ENCODE measurements around the gene IL17RA.

GRCh38 chr22:17043521-17043920 is 41.3 kb upstream of the IL17RA start:
- no peak for TF ChIP-seq CTCF (IDR thresholded peaks at IDR 0.05 in 8 of 11, conservative IDR thresholded peaks at IDR 0.05 in 3 of 11)
- TF ChIP-seq POLR2A (IDR thresholded peaks at IDR 0.05) = no peak
